Measurements from ENCODE around the gene TAOK1.

DNA sequence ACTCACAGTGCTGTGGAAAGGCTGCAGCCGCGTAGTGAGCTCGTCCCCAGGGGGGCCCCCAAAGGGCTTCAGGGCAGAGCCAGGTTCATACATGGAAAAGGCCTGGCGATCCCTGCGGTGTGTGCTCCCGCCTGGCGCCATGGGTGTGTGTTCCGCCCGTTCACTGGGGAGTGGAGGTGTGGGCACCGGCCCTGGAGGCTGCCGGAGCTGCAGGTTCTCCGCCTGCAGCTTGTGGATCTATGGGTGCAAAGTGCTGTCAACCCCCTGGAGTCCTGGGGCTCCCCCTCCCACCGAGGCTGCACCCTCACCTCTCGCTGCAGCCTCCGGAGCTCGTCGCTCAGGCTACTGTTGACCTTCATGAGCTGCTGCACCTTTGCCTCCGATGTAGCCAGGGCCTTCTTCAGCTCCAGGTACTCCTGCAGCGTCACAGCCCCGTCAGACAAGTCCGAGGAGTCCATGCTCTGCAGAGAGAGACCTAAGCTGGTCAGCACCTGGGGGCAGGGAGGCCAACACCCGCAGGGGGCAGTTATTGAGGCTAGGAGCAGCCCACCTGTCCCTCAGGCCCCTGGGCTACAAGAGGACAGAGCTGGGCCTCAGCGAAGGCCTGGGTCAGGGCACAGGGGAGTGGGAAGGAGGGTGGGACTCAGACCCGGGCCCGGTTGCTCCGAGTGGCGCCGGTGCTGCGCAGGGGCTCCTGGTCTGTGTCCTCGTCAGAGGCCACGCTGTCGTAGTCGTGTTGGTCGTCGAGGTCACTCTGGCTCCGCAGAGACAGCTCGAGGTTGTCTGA is 186.2 kb downstream of the TAOK1 start:
- TF ChIP-seq, protein P1, sequence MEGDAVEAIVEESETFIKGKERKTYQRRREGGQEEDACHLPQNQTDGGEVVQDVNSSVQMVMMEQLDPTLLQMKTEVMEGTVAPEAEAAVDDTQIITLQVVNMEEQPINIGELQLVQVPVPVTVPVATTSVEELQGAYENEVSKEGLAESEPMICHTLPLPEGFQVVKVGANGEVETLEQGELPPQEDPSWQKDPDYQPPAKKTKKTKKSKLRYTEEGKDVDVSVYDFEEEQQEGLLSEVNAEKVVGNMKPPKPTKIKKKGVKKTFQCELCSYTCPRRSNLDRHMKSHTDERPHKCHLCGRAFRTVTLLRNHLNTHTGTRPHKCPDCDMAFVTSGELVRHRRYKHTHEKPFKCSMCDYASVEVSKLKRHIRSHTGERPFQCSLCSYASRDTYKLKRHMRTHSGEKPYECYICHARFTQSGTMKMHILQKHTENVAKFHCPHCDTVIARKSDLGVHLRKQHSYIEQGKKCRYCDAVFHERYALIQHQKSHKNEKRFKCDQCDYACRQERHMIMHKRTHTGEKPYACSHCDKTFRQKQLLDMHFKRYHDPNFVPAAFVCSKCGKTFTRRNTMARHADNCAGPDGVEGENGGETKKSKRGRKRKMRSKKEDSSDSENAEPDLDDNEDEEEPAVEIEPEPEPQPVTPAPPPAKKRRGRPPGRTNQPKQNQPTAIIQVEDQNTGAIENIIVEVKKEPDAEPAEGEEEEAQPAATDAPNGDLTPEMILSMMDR (IDR thresholded peaks at IDR 0.05; ENCODE audit: insufficient read depth, low read depth, low read length): no peak
- TF ChIP-seq EZH2 (IDR thresholded peaks at IDR 0.05; ENCODE audit: insufficient read depth, low read length): no peak

All from astrocyte (in vitro differentiated cells and primary cell).